HCT116 (cell line): ENCODE data around the gene DPY19L2.
"Not testable (repeated sequence)": the region's sequence is repeated elsewhere in the genome, so short reads cannot be mapped to it uniquely, and the experiment has no call there.

ENCODE experiments used
- ATF3 ChIP-seq: IDR thresholded peaks from 2 replicates; pipeline ENCODE4 v1.6.1; 2012
- CTCF ChIP-seq, 3 experiments: fragments of 200-600 bp in 1 of 3; sonication (generic) in 1 of 3; IDR thresholded peaks in 2 of 3; conservative IDR thresholded peaks in 1 of 3; 2 replicates each; pipeline ENCODE4 v1.5.1; 2012 to 2017; ENCODE audit warnings: low read depth in 2 of 3, low read length in 2 of 3, antibody characterized with exemption in 1 of 3, borderline replicate concordance in 1 of 3, control low read depth in 1 of 3, mild to moderate bottlenecking in 1 of 3, mixed read lengths in 1 of 3, mixed run types in 1 of 3, moderate library complexity in 1 of 3; ENCODE audit not compliant: insufficient read depth in 1 of 3
- EGR1 ChIP-seq: IDR thresholded peaks from 2 replicates; pipeline ENCODE4 v1.6.1; 2012; ENCODE audit warnings: low read depth
- EZH2 ChIP-seq: fragments of 200-600 bp; sonication (generic); IDR thresholded peaks from 2 replicates; pipeline ENCODE4 v1.6.1; 2017; ENCODE audit warnings: antibody characterized with exemption, mixed run types
- POLR2A ChIP-seq: IDR thresholded peaks from 2 replicates; pipeline ENCODE4 v1.7.0; 2011; ENCODE audit warnings: borderline replicate concordance; ENCODE audit not compliant: insufficient read depth, insufficient read length; ENCODE audit errors: extremely low read depth
- SRF ChIP-seq: IDR thresholded peaks from 2 replicates; pipeline ENCODE4 v1.6.1; 2012; ENCODE audit warnings: low read depth
- TCF7L2 ChIP-seq: IDR thresholded peaks from 2 replicates; pipeline ENCODE4 v1.7.0; 2011; ENCODE audit warnings: borderline replicate concordance, inconsistent platforms; ENCODE audit not compliant: insufficient read depth, insufficient read length; ENCODE audit errors: extremely low read depth
- YY1 ChIP-seq: IDR thresholded peaks from 2 replicates; pipeline ENCODE4 v1.6.1; 2011; ENCODE audit warnings: low read length, low read depth, moderate library complexity, mild to moderate bottlenecking; ENCODE audit not compliant: insufficient replicate concordance; ENCODE audit errors: extremely low read depth
- ZBTB33 ChIP-seq: IDR thresholded peaks from 2 replicates; pipeline ENCODE4 v1.6.1; 2011; ENCODE audit warnings: mild to moderate bottlenecking, low read length, moderate library complexity; ENCODE audit not compliant: insufficient replicate concordance; ENCODE audit errors: extremely low read depth
- ZNF274 ChIP-seq: fragments of 200-500 bp; sonication (Bioruptor generic); IDR thresholded peaks from 2 replicates; pipeline ENCODE4 v1.6.1; 2014; ENCODE audit warnings: mild to moderate bottlenecking, low read depth, low read length, inconsistent platforms

DNA sequence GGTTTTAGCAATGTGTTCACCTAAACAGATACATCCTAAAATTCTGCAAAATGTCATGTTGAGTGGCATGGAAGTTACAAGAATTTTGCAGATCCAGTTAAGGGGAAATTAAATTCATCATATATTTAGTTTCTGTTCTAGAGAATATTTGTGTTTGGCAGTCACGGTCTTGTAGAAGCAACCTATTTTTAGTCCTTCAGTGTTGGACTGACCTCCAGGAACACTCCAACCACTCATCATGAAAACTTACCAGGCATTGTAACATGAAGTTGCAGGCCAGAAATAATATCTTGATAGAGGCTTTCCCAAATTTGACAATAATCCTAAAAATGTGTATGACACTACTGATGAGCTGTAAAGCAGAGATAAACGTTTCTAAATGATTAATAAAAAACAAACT is 119.3 kb downstream of the DPY19L2 start:
- not testable (repeated sequence) for TF ChIP-seq YY1; SRF; ZBTB33; CTCF (IDR thresholded peaks at IDR 0.05 in 2 of 3, conservative IDR thresholded peaks at IDR 0.05 in 1 of 3; ENCODE audit: borderline replicate concordance in 1 of 3, insufficient read depth in 1 of 3, low read depth in 2 of 3, low read length in 2 of 3); ATF3; EZH2; POLR2A; EGR1; TCF7L2; ZNF274
